H1 (cell line): ENCODE measurements around the gene MYOD1. TPM values are rescaled to one million over a fixed set of nuclear protein-coding genes. Genes with fewer than 3 reads are reported as not detected.

Source experiments
- CTCF ChIA-PET: fragments of 300-600 bp; sonication (Branson Sonifier 250); formaldehyde crosslinking; loops from one replicate; lab custom pipeline; 2021; ENCODE audit not compliant: partially characterized antibody; lab: Charles Lee
- POLR2A ChIA-PET: fragments of 300-600 bp; sonication (Branson Sonifier 250); formaldehyde crosslinking; loops from one replicate; lab custom pipeline; 2021; ENCODE audit warnings: inconsistent platforms; ENCODE audit not compliant: partially characterized antibody; lab: Charles Lee
- DNase-seq, 2 experiments: peaks; one replicate each; pipeline versions ENCODE4 v3.0.0 to v3.0.0-alpha.2; 2010 to 2022; ENCODE audit warnings: low spot score in 2 of 2, low read depth in 1 of 2, mixed read lengths in 1 of 2
- FAIRE-seq: peaks from 2 replicates; lab custom pipeline; 2011; peaks lifted over from hg19 to GRCh38; lab: Jason Lieb, UNC
- H2AFZ ChIP-seq: 2 replicates; pipeline ENCODE4 v1.8.1; 2012; ENCODE audit warnings: low read length, inconsistent platforms
- H2AK5ac ChIP-seq: 2 replicates; pipeline ENCODE4 v1.6.1; 2013; ENCODE audit warnings: low read depth, low read length
- H2BK120ac ChIP-seq: replicated peaks from 2 replicates; pipeline ENCODE3; 2013; ENCODE audit warnings: low read depth, low read length, inconsistent platforms
- H2BK12ac ChIP-seq: 2 replicates; pipeline ENCODE4 v1.6.1; 2013; ENCODE audit warnings: low read depth, low read length
- H2BK15ac ChIP-seq: 2 replicates; pipeline ENCODE4 v1.6.1; 2013; ENCODE audit warnings: low read length
- H2BK20ac ChIP-seq: 2 replicates; pipeline ENCODE4 v1.6.1; 2013; ENCODE audit warnings: low read length
- H2BK5ac ChIP-seq: 2 replicates; pipeline ENCODE4 v1.6.1; 2013; ENCODE audit warnings: low read depth, low read length
- H3K14ac ChIP-seq: 2 replicates; pipeline ENCODE4 v1.6.1; 2013; ENCODE audit warnings: inconsistent platforms; ENCODE audit not compliant: insufficient read length
- H3K18ac ChIP-seq: 2 replicates; pipeline ENCODE4 v1.6.1; 2013; ENCODE audit warnings: low read length; ENCODE audit errors: extremely low read depth
- H3K23ac ChIP-seq: 2 replicates; pipeline ENCODE4 v1.6.1; 2013; ENCODE audit warnings: inconsistent platforms; ENCODE audit not compliant: insufficient read length
- H3K23me2 ChIP-seq: 2 replicates; pipeline ENCODE4 v1.6.1; 2013; ENCODE audit warnings: low read depth, low read length
- H3K27ac ChIP-seq: 2 replicates; pipeline ENCODE4 v1.6.1; 2011; ENCODE audit warnings: low read depth, low read length, inconsistent platforms
- H3K27me3 ChIP-seq, 4 experiments: replicated peaks in 1 of 4; 1 replicate in 1 of 4; 2 replicates in 3 of 4; pipeline versions ENCODE4 v1.6.1 to v1.8.1; 2011 to 2013; ENCODE audit warnings: low read length in 3 of 4, mild to moderate bottlenecking in 3 of 4, inconsistent platforms in 2 of 4, mixed read lengths in 2 of 4, moderate library complexity in 1 of 4; ENCODE audit not compliant: control insufficient read depth in 3 of 4, insufficient read depth in 3 of 4; ENCODE audit errors: extremely low read depth in 1 of 4
- H3K36me3 ChIP-seq, 4 experiments: 2 replicates each; pipeline versions ENCODE4 v1.6.1 to v1.8.1; 2011 to 2013; ENCODE audit warnings: mild to moderate bottlenecking in 4 of 4, low read length in 3 of 4, moderate library complexity in 2 of 4, control low read depth in 1 of 4, inconsistent platforms in 1 of 4; ENCODE audit not compliant: insufficient read depth in 4 of 4, control insufficient read depth in 2 of 4
- H3K4ac ChIP-seq: replicated peaks from 2 replicates; pipeline ENCODE3; 2013; ENCODE audit warnings: low read length, low read depth, mixed read lengths, inconsistent platforms; ENCODE audit not compliant: insufficient read length
- H3K4me1 ChIP-seq, 4 experiments: replicated peaks in 1 of 4; 1 replicate in 1 of 4; 2 replicates in 3 of 4; pipeline versions ENCODE4 v1.6.1 to v1.8.1; 2011 to 2013; ENCODE audit warnings: low read length in 3 of 4, inconsistent platforms in 2 of 4, mixed read lengths in 1 of 4; ENCODE audit not compliant: insufficient read depth in 4 of 4, control insufficient read depth in 3 of 4
- H3K4me2 ChIP-seq, 2 experiments: 2 replicates each; pipeline versions ENCODE4 v1.6.1 to v1.8.1; 2011 to 2013; ENCODE audit warnings: low read depth in 2 of 2, low read length in 2 of 2, control low read depth in 1 of 2, inconsistent platforms in 1 of 2, mild to moderate bottlenecking in 1 of 2; ENCODE audit not compliant: insufficient read depth in 1 of 2
- H3K4me3 ChIP-seq, 4 experiments: fragments of 200-600, 300-600 bp in 1 of 4; sonication (generic), shearing (Covaris generic), sonication (Bioruptor Twin) in 1 of 4; 2 replicates each; pipeline versions ENCODE4 v1.5.1 to v1.8.1; 2011 to 2016; ENCODE audit warnings: low read length in 4 of 4, low read depth in 3 of 4, control low read depth in 2 of 4, inconsistent platforms in 2 of 4, mild to moderate bottlenecking in 2 of 4, mixed read lengths in 1 of 4, moderate library complexity in 1 of 4; ENCODE audit not compliant: insufficient read depth in 2 of 4; ENCODE audit errors: extremely low read depth in 1 of 4
- H3K56ac ChIP-seq: replicated peaks from 2 replicates; pipeline ENCODE3; 2013; ENCODE audit warnings: low read depth, mild to moderate bottlenecking, mixed read lengths, low read length, inconsistent platforms; ENCODE audit not compliant: insufficient read length
- H3K79me1 ChIP-seq: 2 replicates; pipeline ENCODE4 v1.6.1; 2013; ENCODE audit warnings: low read depth, low read length, control low read depth
- H3K79me2 ChIP-seq, 2 experiments: 2 replicates each; pipeline versions ENCODE4 v1.6.1 to v1.8.1; 2012 to 2013; ENCODE audit warnings: low read length in 2 of 2, mild to moderate bottlenecking in 2 of 2, inconsistent platforms in 1 of 2; ENCODE audit not compliant: insufficient read depth in 2 of 2, control insufficient read depth in 1 of 2
- H3K9ac ChIP-seq, 4 experiments: replicated peaks in 1 of 4; 1 replicate in 1 of 4; 2 replicates in 3 of 4; pipeline versions ENCODE4 v1.6.1 to v1.8.1; 2011 to 2013; ENCODE audit warnings: low read depth in 3 of 4, low read length in 3 of 4, control low read depth in 2 of 4, mild to moderate bottlenecking in 2 of 4, moderate library complexity in 2 of 4, inconsistent platforms in 1 of 4; ENCODE audit errors: extremely low read depth in 1 of 4
- H3K9me3 ChIP-seq, 2 experiments: 2 replicates each; pipeline versions ENCODE4 v1.6.1 to v1.8.1; 2012 to 2013; ENCODE audit warnings: mild to moderate bottlenecking in 2 of 2, moderate library complexity in 2 of 2, control low read depth in 1 of 2, inconsistent platforms in 1 of 2, low read depth in 1 of 2, low read length in 1 of 2, mixed read lengths in 1 of 2; ENCODE audit not compliant: insufficient read depth in 2 of 2
- H4K20me1 ChIP-seq, 2 experiments: replicated peaks in 1 of 2; 2 replicates each; pipeline versions ENCODE3 to v1.8.1; 2011 to 2013; ENCODE audit warnings: inconsistent platforms in 2 of 2, low read length in 2 of 2, mild to moderate bottlenecking in 1 of 2; ENCODE audit not compliant: insufficient read depth in 2 of 2, control insufficient read depth in 1 of 2
- H4K5ac ChIP-seq: 2 replicates; pipeline ENCODE4 v1.6.1; 2013; ENCODE audit warnings: low read length, low read depth, mixed read lengths, inconsistent platforms; ENCODE audit not compliant: insufficient read length
- H4K8ac ChIP-seq: 2 replicates; pipeline ENCODE4 v1.8.0; 2013; ENCODE audit warnings: mild to moderate bottlenecking, moderate library complexity, low read length, inconsistent platforms; ENCODE audit not compliant: insufficient read depth; ENCODE audit errors: extremely low read depth
- H4K91ac ChIP-seq: replicated peaks from 2 replicates; pipeline ENCODE3; 2013; ENCODE audit warnings: low read length, mixed read lengths, inconsistent platforms; ENCODE audit not compliant: insufficient read length
- BRCA1 ChIP-seq: IDR thresholded peaks from 2 replicates; pipeline ENCODE4 v1.6.1; 2012; ENCODE audit warnings: low read depth, low read length, improper control_type of control experiment
- CREB1 ChIP-seq: IDR thresholded peaks from 2 replicates; pipeline ENCODE4 v1.6.1; 2012; ENCODE audit warnings: inconsistent platforms
- CTBP2 ChIP-seq: IDR thresholded peaks from 2 replicates; pipeline ENCODE4 v1.7.0; 2011; ENCODE audit warnings: borderline replicate concordance, mild to moderate bottlenecking, moderate library complexity, mixed read lengths, low read length; ENCODE audit not compliant: insufficient read depth, insufficient read length
- JUN ChIP-seq: IDR thresholded peaks from 2 replicates; pipeline ENCODE4 v1.6.1; 2011; ENCODE audit warnings: low read depth, mild to moderate bottlenecking, improper control_type of control experiment, low read length
- KDM5A ChIP-seq: fragments of 200-600 bp; IDR thresholded peaks from 2 replicates; pipeline ENCODE4 v1.7.1; 2012; ENCODE audit warnings: mild to moderate bottlenecking, low read length, inconsistent platforms, mixed read lengths
- NRF1 ChIP-seq: IDR thresholded peaks from 2 replicates; pipeline ENCODE4 v1.6.1; 2011; ENCODE audit warnings: mild to moderate bottlenecking, low read depth, low read length, improper control_type of control experiment
- PHF8 ChIP-seq: fragments of 200-600 bp; sonication (generic); conservative IDR thresholded peaks from 2 replicates; pipeline ENCODE4 v1.7.1; 2012; ENCODE audit warnings: low read depth, mild to moderate bottlenecking, inconsistent platforms, low read length, moderate library complexity
- POLR2A ChIP-seq, 2 experiments: IDR thresholded peaks; 1 replicate in 1 of 2; 2 replicates in 1 of 2; pipeline ENCODE4 v1.6.1; 2011; ENCODE audit warnings: low read depth in 2 of 2, low read length in 2 of 2, mild to moderate bottlenecking in 2 of 2; ENCODE audit errors: control extremely low read depth in 1 of 2
- RBBP5 ChIP-seq: IDR thresholded peaks from 2 replicates; pipeline ENCODE4 v1.7.1; 2012; ENCODE audit warnings: low read depth, mild to moderate bottlenecking, inconsistent platforms, low read length, moderate library complexity, borderline replicate concordance
- SIX5 ChIP-seq: IDR thresholded peaks from 2 replicates; pipeline ENCODE4 v1.6.1; 2011; ENCODE audit warnings: mild to moderate bottlenecking, low read depth, low read length
- SRF ChIP-seq: IDR thresholded peaks from 2 replicates; pipeline ENCODE4 v1.6.1; 2011; ENCODE audit warnings: mild to moderate bottlenecking, low read depth, low read length, moderate library complexity
- YY1 ChIP-seq: IDR thresholded peaks from 2 replicates; pipeline ENCODE4 v1.6.1; 2011; ENCODE audit warnings: low read depth, mild to moderate bottlenecking, low read length
- ZNF274 ChIP-seq: IDR thresholded peaks from 2 replicates; pipeline ENCODE4 v1.7.0; 2012; ENCODE audit warnings: low read length, borderline replicate concordance; ENCODE audit errors: extremely low read depth
- WGBS, 2 experiments: shearing (Covaris generic) in 1 of 2; methylation state at CpG; one replicate each; pipeline versions ENCODE4 v1.1.6 to v1.1.7; 2013 to 2015; ENCODE audit warnings: low lambda C conversion rate in 2 of 2, mixed read lengths in 2 of 2, inconsistent platforms in 1 of 2, low coverage in 1 of 2, missing lambda C conversion rate in 1 of 2; ENCODE audit not compliant: insufficient replicate concordance in 2 of 2, insufficient coverage in 1 of 2, insufficient read length in 1 of 2; ENCODE audit errors: extremely low coverage in 1 of 2, missing lambda C conversion rate in 1 of 2; 5-methylcytosine and 5-hydroxymethylcytosine counted together
- polyA plus RNA-seq, 7 experiments: library from polyadenylated mRNA; depleted of rRNA in 3 of 7; stranded (reverse) in 5 of 7; unstranded in 2 of 7; fragments of >200 nt in 5 of 7; fragments of 200-250 nt in 2 of 7; gene quantifications; 1 replicate in 5 of 7; 2 replicates in 1 of 7; 4 replicates in 1 of 7; pipeline versions ENCODE4 v1.2.1 to v1.2.3, GENCODE V29; 2011 to 2013; ENCODE audit warnings: missing spikeins in 2 of 7, mixed read lengths in 2 of 7
- total RNA-seq: library from RNA; stranded (reverse); fragmentation: NEBNext Ultra II Directional; extraction: Animal tissue kit (Norgen Biotek cat#: 25700); gene quantifications from 2 replicates; pipeline ENCODE4 v1.2.1, GENCODE V29; 2021
- TF ChIP-seq, protein P1 (sequence below): IDR thresholded peaks from 2 replicates; pipeline ENCODE4 v1.6.1; 2012; ENCODE audit warnings: low read length, inconsistent platforms

Gene MYOD1
- total and polyA plus RNA-seq, 2 of the 8 experiments (the other 6 are each of a cell fraction or from before 2014, with no cell fraction given), result not detected

DNA sequence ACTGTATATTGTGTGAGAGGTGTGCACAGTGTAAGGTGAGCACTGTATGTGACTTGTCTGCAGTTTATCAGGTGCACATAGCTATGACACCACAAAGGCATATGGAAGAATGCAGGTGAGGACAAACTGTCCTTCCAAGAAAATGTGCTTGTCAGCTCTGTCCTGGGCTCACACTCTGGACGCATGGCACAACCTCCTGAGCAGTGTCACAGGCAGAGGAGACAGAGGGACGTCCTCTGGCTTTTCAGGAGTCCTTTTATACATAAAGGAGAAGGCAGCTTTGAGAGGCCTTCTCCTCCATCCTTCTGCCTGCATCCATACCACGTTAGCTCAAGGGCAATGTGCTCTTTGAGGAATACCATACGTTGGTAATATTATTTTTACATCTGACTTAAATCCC is 7.5 kb upstream of the MYOD1 start:
- DNase-seq, result no peak
- no peak overlapping the region for H2BK20ac ChIP-seq
- H4K20me1 ChIP-seq, result peaks cover 2 to 4% of the 10 kb centered on the region in 2 experiments
- WGBS, 2 experiments, result 71% methylated on average over 4 of the region's 4 CpGs; no CpG with 5 or more reads in 1 of the 2 experiments
- H3K9me3 ChIP-seq, result no peaks in the 10 kb centered on the region
- H2AK5ac ChIP-seq, result no peak overlapping the region
- H3K56ac ChIP-seq, result no peak overlapping the region
- H3K79me1 ChIP-seq, result no peaks in the 10 kb centered on the region
- ChIA-PET POLR2A (interaction anchor here (1.4 kb wide), 1 partner anchor 194 kb away, joined by 4 read pairs; no protein-coding TSS in a partner anchor), CTCF (interaction anchor here (1.2 to 15.7 kb wide), 17 partner anchors 10 to 261 kb away, joined by 3 to 290 read pairs (median 5); partner anchors contain the start of gene KCNC1)
- H2BK120ac ChIP-seq, result no peak overlapping the region
- H2BK15ac ChIP-seq, result no peak overlapping the region
- H3K79me2 ChIP-seq, result no peaks in the 10 kb centered on the region
- no peak overlapping the region for H2BK12ac ChIP-seq
- no peak overlapping the region for H2AFZ ChIP-seq
- H3K23ac ChIP-seq, result no peak overlapping the region
- no peak overlapping the region for H3K18ac ChIP-seq
- H4K91ac ChIP-seq, result no peak overlapping the region
- H3K27me3 ChIP-seq, result peaks cover 3 to 32% (median 15%) of the 10 kb centered on the region in 4 experiments
- H3K36me3 ChIP-seq, result no peaks in the 10 kb centered on the region
- no peak overlapping the region for H3K4me2 ChIP-seq
- 0 out of 7 replicates have a peak, but pooled peaks cover 0 to 2% (median 0%) of the 10 kb centered on the region in 4 experiments for H3K4me1 ChIP-seq
- no peak overlapping the region for H2BK5ac ChIP-seq
- no peak for FAIRE-seq
- H3K23me2 ChIP-seq, result no peaks in the 10 kb centered on the region
- H3K14ac ChIP-seq, result no peak overlapping the region
- no peak overlapping the region for H4K8ac ChIP-seq
- no peak overlapping the region for H4K5ac ChIP-seq
- no peak overlapping the region for H3K4ac ChIP-seq
- H3K27ac ChIP-seq, result no peak overlapping the region
- H3K9ac ChIP-seq, result no peak overlapping the region
- no peak overlapping the region for H3K4me3 ChIP-seq
- TF ChIP-seq KDM5A, result no peak
- no peak for TF ChIP-seq PHF8
- TF ChIP-seq NRF1, result no peak
- no peak for TF ChIP-seq ZNF274
- no peak for TF ChIP-seq JUN
- TF ChIP-seq POLR2A (IDR thresholded peaks at IDR 0.05; ENCODE audit: control extremely low read depth in 1 of 2, low read depth in 2 of 2, low read length in 2 of 2), result no peak
- no peak for TF ChIP-seq YY1
- no peak for TF ChIP-seq CTBP2
- TF ChIP-seq BRCA1, result no peak
- TF ChIP-seq RBBP5, result no peak
- no peak for TF ChIP-seq SRF
- no peak for TF ChIP-seq CREB1
- TF ChIP-seq, protein P1, sequence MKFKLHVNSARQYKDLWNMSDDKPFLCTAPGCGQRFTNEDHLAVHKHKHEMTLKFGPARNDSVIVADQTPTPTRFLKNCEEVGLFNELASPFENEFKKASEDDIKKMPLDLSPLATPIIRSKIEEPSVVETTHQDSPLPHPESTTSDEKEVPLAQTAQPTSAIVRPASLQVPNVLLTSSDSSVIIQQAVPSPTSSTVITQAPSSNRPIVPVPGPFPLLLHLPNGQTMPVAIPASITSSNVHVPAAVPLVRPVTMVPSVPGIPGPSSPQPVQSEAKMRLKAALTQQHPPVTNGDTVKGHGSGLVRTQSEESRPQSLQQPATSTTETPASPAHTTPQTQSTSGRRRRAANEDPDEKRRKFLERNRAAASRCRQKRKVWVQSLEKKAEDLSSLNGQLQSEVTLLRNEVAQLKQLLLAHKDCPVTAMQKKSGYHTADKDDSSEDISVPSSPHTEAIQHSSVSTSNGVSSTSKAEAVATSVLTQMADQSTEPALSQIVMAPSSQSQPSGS, result no peak
- TF ChIP-seq SIX5, result no peak
